Activated CD8-positive, alpha-beta T cell treated with anti-CD3 and anti-CD28 coated beads for 36 hours (primary cell): ENCODE data around the gene PID1. TPM values are rescaled to one million over a fixed set of nuclear protein-coding genes. Genes with fewer than 3 reads are reported as not detected.

Experiments used
- ATAC-seq: fragments of 200-7000 bp; cut with Tn5 transposase; one replicate; pipeline ENCODE4 v1.10.0; 2021; ENCODE audit warnings: mild to moderate bottlenecking, moderate library complexity
- CTCF ChIA-PET: fragments of 350-600 bp; sonication (Branson Sonifier 250); formaldehyde crosslinking; loops from one replicate; lab custom pipeline; 2021; ENCODE audit warnings: antibody characterized with exemption; lab: Charles Lee
- POLR2A ChIA-PET: fragments of 350-600 bp; sonication (Branson Sonifier 250); formaldehyde crosslinking; loops from one replicate; lab custom pipeline; 2021; ENCODE audit warnings: antibody characterized with exemption; lab: Charles Lee
- DNase-seq: peaks from one replicate; pipeline ENCODE4 v3.0.0-alpha.2; 2020
- H3K27ac Mint-ChIP-seq: one replicate; pipeline ENCODE4 v1.8.0; 2021; ENCODE audit warnings: mild to moderate bottlenecking, mixed read lengths
- H3K27me3 Mint-ChIP-seq: one replicate; pipeline ENCODE4 v1.8.0; 2021; ENCODE audit warnings: mixed read lengths
- H3K36me3 Mint-ChIP-seq: one replicate; pipeline ENCODE4 v1.8.0; 2021; ENCODE audit warnings: low read depth, mixed read lengths
- H3K4me1 Mint-ChIP-seq: one replicate; pipeline ENCODE4 v1.8.0; 2021; ENCODE audit warnings: low read depth, mixed read lengths
- H3K4me3 Mint-ChIP-seq: one replicate; pipeline ENCODE4 v1.8.0; 2021; ENCODE audit warnings: mild to moderate bottlenecking, moderate library complexity, mixed read lengths
- H3K9me3 Mint-ChIP-seq: one replicate; pipeline ENCODE4 v1.8.0; 2021; ENCODE audit warnings: mixed read lengths
- intact Hi-C: fragments of 100-400 bp; cut with micrococcal nuclease; formaldehyde crosslinking; loops from one replicate; pipeline ENCODE4 v1.10.0; 2022
- total RNA-seq, 2 experiments: library from RNA; stranded (reverse); gene quantifications; one replicate each; pipeline ENCODE4 v1.2.3, GENCODE V29; 2021
- TF ChIP-seq, protein P1 (sequence below): fragments of 200-600 bp; IDR thresholded peaks from one replicate; pipeline ENCODE4 v1.8.0; 2022; ENCODE audit warnings: antibody characterized with exemption, mild to moderate bottlenecking

The PID1 gene
- total RNA-seq, 2 experiments from 2014 or later: not detected

DNA sequence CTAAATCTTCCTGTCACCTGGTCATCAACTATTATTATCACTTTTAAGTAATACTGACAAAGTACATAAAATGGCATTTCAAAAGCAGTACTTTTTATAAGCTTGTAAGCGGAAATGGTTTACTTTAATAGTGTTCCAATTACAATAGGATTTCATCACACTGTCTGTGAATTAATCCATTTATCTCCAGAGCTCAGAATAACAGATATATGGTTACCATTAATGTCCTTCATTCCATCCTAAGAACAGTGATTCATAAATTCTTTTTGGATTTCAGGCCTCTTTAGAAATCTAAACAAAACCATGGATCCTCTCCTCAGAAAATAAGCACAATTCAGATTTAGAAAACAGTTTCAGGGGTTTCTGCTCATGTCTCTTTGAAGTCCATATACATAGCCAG lies 68.4 kb downstream of the PID1 start:
- ATAC-seq (no peak), DNase-seq (no peak)
- CTCF ChIA-PET: no interaction called here
- TF ChIP-seq, protein P1, sequence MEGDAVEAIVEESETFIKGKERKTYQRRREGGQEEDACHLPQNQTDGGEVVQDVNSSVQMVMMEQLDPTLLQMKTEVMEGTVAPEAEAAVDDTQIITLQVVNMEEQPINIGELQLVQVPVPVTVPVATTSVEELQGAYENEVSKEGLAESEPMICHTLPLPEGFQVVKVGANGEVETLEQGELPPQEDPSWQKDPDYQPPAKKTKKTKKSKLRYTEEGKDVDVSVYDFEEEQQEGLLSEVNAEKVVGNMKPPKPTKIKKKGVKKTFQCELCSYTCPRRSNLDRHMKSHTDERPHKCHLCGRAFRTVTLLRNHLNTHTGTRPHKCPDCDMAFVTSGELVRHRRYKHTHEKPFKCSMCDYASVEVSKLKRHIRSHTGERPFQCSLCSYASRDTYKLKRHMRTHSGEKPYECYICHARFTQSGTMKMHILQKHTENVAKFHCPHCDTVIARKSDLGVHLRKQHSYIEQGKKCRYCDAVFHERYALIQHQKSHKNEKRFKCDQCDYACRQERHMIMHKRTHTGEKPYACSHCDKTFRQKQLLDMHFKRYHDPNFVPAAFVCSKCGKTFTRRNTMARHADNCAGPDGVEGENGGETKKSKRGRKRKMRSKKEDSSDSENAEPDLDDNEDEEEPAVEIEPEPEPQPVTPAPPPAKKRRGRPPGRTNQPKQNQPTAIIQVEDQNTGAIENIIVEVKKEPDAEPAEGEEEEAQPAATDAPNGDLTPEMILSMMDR: no peak
- H3K27me3 Mint-ChIP-seq: no peaks in the 10 kb centered on the region
- no peaks in the 10 kb centered on the region for H3K9me3 Mint-ChIP-seq
- POLR2A ChIA-PET: interaction anchor here (0.6 kb wide), 1 partner anchor 20 kb away, joined by 3 read pairs; no protein-coding TSS in a partner anchor
- intact Hi-C loops: no loop called here
- H3K4me3 Mint-ChIP-seq: no peak overlapping the region
- H3K27ac Mint-ChIP-seq: no peak overlapping the region
- no peaks in the 10 kb centered on the region for H3K4me1 Mint-ChIP-seq
- no peaks in the 10 kb centered on the region for H3K36me3 Mint-ChIP-seq

DNA sequence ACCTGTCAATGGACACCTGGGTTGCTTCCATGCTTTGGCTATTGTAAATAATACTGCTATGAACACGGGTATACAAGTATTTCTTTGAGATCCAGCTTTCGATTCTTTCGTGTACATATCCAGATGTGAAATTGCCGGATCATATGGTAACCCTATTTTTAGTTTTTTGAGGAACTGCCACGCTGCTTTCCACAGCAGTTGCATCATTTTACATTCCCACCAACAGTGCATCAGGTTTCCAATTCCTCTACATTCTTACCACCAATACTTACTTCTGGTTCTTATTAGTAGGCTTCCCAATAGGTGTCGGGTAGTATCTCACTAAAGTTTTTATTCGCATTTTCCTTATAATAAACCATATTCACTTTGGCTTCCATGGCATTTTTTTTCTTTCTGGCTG lies 69.6 kb downstream of the PID1 start:
- Mint-ChIP-seq H3K27ac (no peak overlapping the region), H3K4me3 (no peak overlapping the region), H3K36me3 (no peaks in the 10 kb centered on the region), H3K4me1 (no peaks in the 10 kb centered on the region), H3K27me3 (no peaks in the 10 kb centered on the region), H3K9me3 (no peaks in the 10 kb centered on the region)
- TF ChIP-seq, protein P1: no peak
- ChIA-PET POLR2A (no interaction called here), CTCF (no interaction called here)
- no peak for ATAC-seq
- intact Hi-C loops: no loop called here
- no peak for DNase-seq

DNA sequence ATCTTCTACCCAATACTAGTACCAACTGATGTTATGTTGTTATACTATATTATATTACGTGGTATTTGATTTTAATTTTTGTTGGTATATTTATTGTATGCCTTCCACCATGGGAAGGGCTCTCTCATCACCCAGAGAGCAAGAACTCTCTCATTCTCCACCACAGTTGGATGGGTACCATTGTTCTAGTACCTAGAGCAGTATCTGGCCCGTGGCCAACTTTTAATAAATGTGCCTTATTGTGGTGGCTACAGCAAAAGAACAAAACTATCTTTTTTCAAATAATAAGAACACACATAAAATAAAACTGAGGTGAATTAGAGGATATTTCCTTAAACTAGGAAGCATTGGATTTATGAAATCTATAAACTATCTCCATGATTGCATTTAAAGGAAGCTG lies 71.8 kb downstream of the PID1 start:
- H3K27me3 Mint-ChIP-seq: no peaks in the 10 kb centered on the region
- no peaks in the 10 kb centered on the region for H3K9me3 Mint-ChIP-seq
- TF ChIP-seq, protein P1: no peak
- no peak overlapping the region for H3K4me3 Mint-ChIP-seq
- no peaks in the 10 kb centered on the region for H3K36me3 Mint-ChIP-seq
- ChIA-PET CTCF (no interaction called here), POLR2A (no interaction called here)
- DNase-seq (no peak), ATAC-seq (no peak)
- intact Hi-C loops: no loop called here
- no peak overlapping the region for H3K27ac Mint-ChIP-seq
- H3K4me1 Mint-ChIP-seq: no peaks in the 10 kb centered on the region

DNA sequence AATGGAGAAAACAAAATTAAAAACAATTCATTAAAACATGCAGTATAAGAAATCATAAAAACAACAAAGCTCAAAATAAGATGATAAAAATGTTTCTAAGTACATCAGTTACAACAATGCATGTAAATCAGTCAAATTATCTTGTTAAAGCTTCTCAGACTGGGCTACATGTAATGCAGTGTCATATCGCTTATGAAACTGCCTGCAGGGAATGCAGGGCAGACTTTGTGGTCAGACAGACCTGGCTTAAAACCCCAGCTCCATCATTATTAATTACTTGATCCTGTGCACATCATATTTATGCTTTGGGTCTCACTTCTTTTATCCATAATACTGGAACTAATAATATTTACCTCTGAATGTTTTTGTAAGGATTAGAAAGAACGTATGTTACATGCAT lies 74.6 kb downstream of the PID1 start:
- no peak overlapping the region for H3K27ac Mint-ChIP-seq
- intact Hi-C loops: no loop called here
- no peaks in the 10 kb centered on the region for H3K36me3 Mint-ChIP-seq
- H3K27me3 Mint-ChIP-seq: no peaks in the 10 kb centered on the region
- CTCF ChIA-PET: no interaction called here
- no peaks in the 10 kb centered on the region for H3K4me1 Mint-ChIP-seq
- POLR2A ChIA-PET: no interaction called here
- no peaks in the 10 kb centered on the region for H3K9me3 Mint-ChIP-seq
- TF ChIP-seq, protein P1: no peak
- DNase-seq (no peak), ATAC-seq (no peak)
- H3K4me3 Mint-ChIP-seq: no peak overlapping the region

DNA sequence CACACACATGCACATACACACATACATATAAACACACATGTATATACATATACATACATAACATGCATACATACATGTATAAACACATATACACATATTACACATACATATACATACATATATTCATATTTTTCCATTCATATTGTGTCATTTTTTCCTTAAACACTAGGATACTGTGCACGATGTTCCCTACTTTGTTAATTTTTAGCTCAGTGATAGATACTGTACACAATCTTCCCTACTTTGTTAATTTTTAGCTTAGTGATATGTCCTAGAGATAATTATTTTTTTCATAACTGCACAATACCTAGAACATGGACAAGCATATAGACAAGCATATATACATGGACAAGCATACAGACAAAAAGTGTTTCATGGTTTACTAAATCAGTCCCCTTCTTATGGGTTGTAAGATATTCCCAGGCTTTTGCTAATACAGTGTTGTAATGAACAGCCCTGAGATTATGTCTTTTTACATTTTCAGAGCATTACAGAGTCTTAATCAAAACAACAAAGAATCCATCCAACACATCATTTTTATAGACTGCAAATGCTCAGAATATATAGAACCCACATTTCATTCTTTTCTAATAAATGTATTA lies 75.6 kb downstream of the PID1 start:
- no peaks in the 10 kb centered on the region for H3K4me1 Mint-ChIP-seq
- intact Hi-C loops: no loop called here
- ChIA-PET CTCF (no interaction called here), POLR2A (no interaction called here)
- ATAC-seq: no peak
- H3K9me3 Mint-ChIP-seq: no peaks in the 10 kb centered on the region
- H3K4me3 Mint-ChIP-seq: no peak overlapping the region
- no peak for DNase-seq
- H3K36me3 Mint-ChIP-seq: no peaks in the 10 kb centered on the region
- H3K27me3 Mint-ChIP-seq: no peaks in the 10 kb centered on the region
- no peak overlapping the region for H3K27ac Mint-ChIP-seq
- TF ChIP-seq, protein P1: no peak
